GM12878 (cell line): Measurements from ENCODE around the gene BBOX1.

ENCODE experiments used
- BRCA1 ChIP-seq: IDR thresholded peaks from 2 replicates; pipeline ENCODE4 v1.6.1; 2011; ENCODE audit warnings: low read depth, low read length, improper control_type of control experiment
- CHD4 ChIP-seq: fragments of 200-600 bp; sonication (generic); IDR thresholded peaks from 2 replicates; pipeline ENCODE4 v1.6.1; 2016; ENCODE audit warnings: mild to moderate bottlenecking
- CTCF ChIP-seq, 3 experiments: IDR thresholded peaks in 2 of 3; conservative IDR thresholded peaks in 1 of 3; 2 replicates each; pipeline ENCODE4 v1.5.1; 2011; ENCODE audit warnings: low read depth in 3 of 3, low read length in 3 of 3, mild to moderate bottlenecking in 3 of 3, control low read depth in 2 of 3, moderate library complexity in 2 of 3, inconsistent platforms in 1 of 3, mixed read lengths in 1 of 3; ENCODE audit not compliant: control insufficient read depth in 2 of 3, insufficient read depth in 1 of 3; ENCODE audit errors: extremely low read depth in 1 of 3
- EZH2 ChIP-seq: IDR thresholded peaks from 2 replicates; pipeline ENCODE4 v1.6.1; 2012; ENCODE audit warnings: low read depth, mild to moderate bottlenecking, control low read depth, inconsistent platforms, low read length, borderline replicate concordance; ENCODE audit not compliant: control insufficient read depth
- HDAC2 ChIP-seq: fragments of 200-600 bp; sonication (generic); IDR thresholded peaks from 2 replicates; pipeline ENCODE4 v1.6.1; 2017
- NFXL1 ChIP-seq: fragments of 450-650 bp; IDR thresholded peaks from 2 replicates; pipeline ENCODE4 v1.6.1; 2017; ENCODE audit warnings: antibody characterized with exemption, mild to moderate bottlenecking, borderline replicate concordance
- NR2C2 ChIP-seq: IDR thresholded peaks from 2 replicates; pipeline ENCODE4 v1.6.1; 2011; ENCODE audit warnings: borderline replicate concordance, low read depth; ENCODE audit not compliant: control insufficient read depth, insufficient read length
- PML ChIP-seq: IDR thresholded peaks from 2 replicates; pipeline ENCODE4 v1.6.1; 2012; ENCODE audit warnings: low read length, inconsistent platforms
- POLR2A ChIP-seq: IDR thresholded peaks from 2 replicates; pipeline ENCODE4 v1.6.1; 2011; ENCODE audit warnings: low read depth, mild to moderate bottlenecking, low read length
- POLR2AphosphoS5 ChIP-seq: IDR thresholded peaks from 2 replicates; pipeline ENCODE4 v1.6.1; 2011; ENCODE audit warnings: mild to moderate bottlenecking, low read length, inconsistent platforms
- TAF1 ChIP-seq: IDR thresholded peaks from 2 replicates; pipeline ENCODE4 v1.6.1; 2011; ENCODE audit warnings: mild to moderate bottlenecking, low read depth, low read length, borderline replicate concordance

DNA sequence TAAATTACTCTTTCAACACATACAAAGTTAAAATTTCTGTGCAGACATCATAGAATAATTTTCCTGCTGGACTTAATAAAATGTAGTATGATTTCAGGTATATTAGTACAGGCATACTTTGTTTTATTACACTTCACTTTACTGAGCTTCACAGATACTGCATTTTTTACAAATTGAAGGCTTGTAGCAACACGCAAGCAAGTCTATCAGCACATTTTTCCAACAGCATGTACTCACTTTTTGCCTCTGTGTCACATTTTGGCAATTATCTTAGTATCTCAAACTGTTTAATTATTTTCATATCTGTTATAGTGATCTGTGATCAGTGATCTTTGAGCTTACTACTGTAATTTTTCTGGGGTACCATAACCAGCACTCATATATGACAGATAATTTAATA lies 44.5 kb downstream of the BBOX1 start:
- TF ChIP-seq NR2C2 (no peak), POLR2AphosphoS5 (no peak), TAF1 (no peak), HDAC2 (no peak), BRCA1 (no peak), EZH2 (no peak), CTCF (IDR thresholded peaks at IDR 0.05 in 2 of 3, conservative IDR thresholded peaks at IDR 0.05 in 1 of 3; ENCODE audit: control insufficient read depth in 2 of 3, extremely low read depth in 1 of 3, insufficient read depth in 1 of 3, low read depth in 3 of 3, low read length in 3 of 3) (no peak), POLR2A (no peak), CHD4 (no peak), PML (no peak), NFXL1 (no peak)
